IPS DF 4.7 (cell line): Measurements from ENCODE around the gene SYTL5.

Experiments used
- DNase-seq: peaks from one replicate; pipeline ENCODE4 v3.0.0-alpha.2; 2013; ENCODE audit warnings: low spot score; ENCODE audit errors: extremely low read depth

Gene SYTL5

GRCh38 chrX:38138157-38138891 is 132.0 kb downstream of the SYTL5 start:
- DNase-seq = no peak

- no peak for DNase-seq
Measured at GRCh38 chrX:38138900-38139299, 132.5 kb downstream of the SYTL5 start.

- no peak for DNase-seq
Measured at GRCh38 chrX:38142610-38143009, 136.3 kb downstream of the SYTL5 start.

GRCh38 chrX:38149016-38149415 is 142.7 kb downstream of the SYTL5 start:
- no peak for DNase-seq

GRCh38 chrX:38150993-38151392 is 144.6 kb downstream of the SYTL5 start:
- no peak for DNase-seq

GRCh38 chrX:38151441-38151840 is 145.1 kb downstream of the SYTL5 start:
- DNase-seq = no peak

GRCh38 chrX:38154340-38154739 is 148.0 kb downstream of the SYTL5 start:
- no peak for DNase-seq

GRCh38 chrX:38154818-38155217 is 148.5 kb downstream of the SYTL5 start:
- no peak for DNase-seq

- DNase-seq = no peak
Measured at GRCh38 chrX:38156838-38157237, 150.5 kb downstream of the SYTL5 start.

- DNase-seq = no peak
Measured at GRCh38 chrX:38163193-38163592, 156.8 kb downstream of the SYTL5 start.

GRCh38 chrX:38165023-38165422 is 158.7 kb downstream of the SYTL5 start:
- DNase-seq = no peak

- no peak for DNase-seq
Measured at GRCh38 chrX:38166478-38167083, 160.2 kb downstream of the SYTL5 start.

GRCh38 chrX:38170556-38170955 is 164.2 kb downstream of the SYTL5 start:
- DNase-seq = no peak

GRCh38 chrX:38172596-38172995 is 166.2 kb downstream of the SYTL5 start:
- no peak for DNase-seq

- peak; percentile 7 for DNase-seq
Measured at GRCh38 chrX:38175139-38175538, 168.8 kb downstream of the SYTL5 start.

GRCh38 chrX:38178396-38178795 is 172.0 kb downstream of the SYTL5 start:
- DNase-seq = no peak
